ENCODE measurements around the gene PARP16. TPM values are rescaled to one million over a fixed set of nuclear protein-coding genes. Genes with fewer than 3 reads are reported as not detected.

The PARP16 gene, protein sequence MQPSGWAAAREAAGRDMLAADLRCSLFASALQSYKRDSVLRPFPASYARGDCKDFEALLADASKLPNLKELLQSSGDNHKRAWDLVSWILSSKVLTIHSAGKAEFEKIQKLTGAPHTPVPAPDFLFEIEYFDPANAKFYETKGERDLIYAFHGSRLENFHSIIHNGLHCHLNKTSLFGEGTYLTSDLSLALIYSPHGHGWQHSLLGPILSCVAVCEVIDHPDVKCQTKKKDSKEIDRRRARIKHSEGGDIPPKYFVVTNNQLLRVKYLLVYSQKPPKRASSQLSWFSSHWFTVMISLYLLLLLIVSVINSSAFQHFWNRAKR
- polyA plus RNA-seq (ENCODE audit: insufficient read length in 12 of 12) = 10 to 100 TPM in 11 of 12 donors, not detected in 1; 11.1 to 15.0 (median 12.5) TPM
- long read RNA-seq, donor 1, partial matches to known transcripts = 5 of 8 reads
- long read RNA-seq, donor 1, other reads (novel, unspliced or antisense) = 0 of 8 reads
- long read RNA-seq, donor 2, transcript PARP16-206 (6 exons, 2,343 nt) = major isoform, 5 of 6 reads
- long read RNA-seq, donor 2, partial matches to known transcripts = 0 of 6 reads
- long read RNA-seq, donor 2, other reads (novel, unspliced or antisense) = 0 of 6 reads
- long read RNA-seq, donor 3, partial matches to known transcripts = 0 of 1 reads
- long read RNA-seq, donor 3, other reads (novel, unspliced or antisense) = 0 of 1 reads
- long read RNA-seq, donor 4, partial matches to known transcripts = 0 of 1 reads
- long read RNA-seq, donor 4, other reads (novel, unspliced or antisense) = 0 of 1 reads
- long read RNA-seq, donor 5, partial matches to known transcripts = 0 of 4 reads
- long read RNA-seq, donor 5, other reads (novel, unspliced or antisense) = 0 of 4 reads
- long read RNA-seq, donor 6, partial matches to known transcripts = 0 of 1 reads
- long read RNA-seq, donor 6, other reads (novel, unspliced or antisense) = 0 of 1 reads
- long read RNA-seq, donor 7, partial matches to known transcripts = 0 of 1 reads
- long read RNA-seq, donor 7, other reads (novel, unspliced or antisense) = 0 of 1 reads
- long read RNA-seq, donor 8, transcript PARP16-206 (6 exons, 2,343 nt) = major isoform, 6 of 6 reads
- long read RNA-seq, donor 8, partial matches to known transcripts = 0 of 6 reads
- long read RNA-seq, donor 8, other reads (novel, unspliced or antisense) = 0 of 6 reads
- long read RNA-seq, donor 9, partial matches to known transcripts = 0 of 2 reads
- long read RNA-seq, donor 9, other reads (novel, unspliced or antisense) = 0 of 2 reads
- long read RNA-seq, donor 10, partial matches to known transcripts = 0 of 2 reads
- long read RNA-seq, donor 10, other reads (novel, unspliced or antisense) = 0 of 2 reads
- long read RNA-seq, donor 11, partial matches to known transcripts = 0 of 2 reads
- long read RNA-seq, donor 11, other reads (novel, unspliced or antisense) = 0 of 2 reads

DNA sequence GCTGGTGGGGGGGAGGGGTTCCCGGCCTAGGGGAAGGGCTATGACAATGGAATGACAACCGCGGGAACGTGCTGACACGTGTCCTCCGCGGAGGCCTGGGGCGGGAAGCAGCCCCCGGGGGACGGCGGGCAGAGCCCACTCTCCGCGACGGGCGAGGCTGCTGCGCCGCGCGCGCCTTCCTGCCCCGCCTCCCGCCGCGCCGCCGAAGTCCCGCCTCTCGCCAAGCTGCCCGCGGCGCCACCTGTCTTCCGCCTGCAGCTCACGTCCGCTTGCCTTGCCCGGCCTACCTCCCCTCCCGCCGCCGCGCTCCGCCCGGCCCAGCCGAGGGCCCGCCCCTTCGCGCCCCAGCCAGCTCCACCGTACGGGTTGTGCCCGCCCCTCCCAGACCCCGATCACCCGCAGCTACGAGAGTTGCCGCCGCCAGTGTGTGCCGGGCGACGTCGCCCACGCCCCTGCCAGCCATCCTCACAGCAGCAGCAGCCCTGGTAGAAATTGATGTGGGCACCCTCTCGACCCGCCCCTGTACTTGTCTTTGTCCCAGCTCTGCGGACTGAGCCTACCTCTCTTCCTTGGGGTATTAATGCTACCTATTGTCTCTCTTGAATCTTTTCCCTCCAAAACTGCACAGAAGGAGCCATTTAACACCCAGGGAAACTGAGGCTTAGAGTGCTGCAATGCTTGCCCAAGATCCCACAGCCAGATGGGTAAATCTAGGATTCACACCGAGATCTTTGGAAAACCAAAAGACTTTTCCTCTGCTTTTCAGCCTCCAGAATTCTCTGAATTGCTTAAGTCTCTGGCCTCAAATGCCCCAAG is at the start of gene PARP16:
PARP16 (minus strand) TSS at position 180 of the 816 bp plus-strand sequence. CDS start 457 bp downstream, outside the sequence.
- peak; percentile 78 for DNase-seq

DNA sequence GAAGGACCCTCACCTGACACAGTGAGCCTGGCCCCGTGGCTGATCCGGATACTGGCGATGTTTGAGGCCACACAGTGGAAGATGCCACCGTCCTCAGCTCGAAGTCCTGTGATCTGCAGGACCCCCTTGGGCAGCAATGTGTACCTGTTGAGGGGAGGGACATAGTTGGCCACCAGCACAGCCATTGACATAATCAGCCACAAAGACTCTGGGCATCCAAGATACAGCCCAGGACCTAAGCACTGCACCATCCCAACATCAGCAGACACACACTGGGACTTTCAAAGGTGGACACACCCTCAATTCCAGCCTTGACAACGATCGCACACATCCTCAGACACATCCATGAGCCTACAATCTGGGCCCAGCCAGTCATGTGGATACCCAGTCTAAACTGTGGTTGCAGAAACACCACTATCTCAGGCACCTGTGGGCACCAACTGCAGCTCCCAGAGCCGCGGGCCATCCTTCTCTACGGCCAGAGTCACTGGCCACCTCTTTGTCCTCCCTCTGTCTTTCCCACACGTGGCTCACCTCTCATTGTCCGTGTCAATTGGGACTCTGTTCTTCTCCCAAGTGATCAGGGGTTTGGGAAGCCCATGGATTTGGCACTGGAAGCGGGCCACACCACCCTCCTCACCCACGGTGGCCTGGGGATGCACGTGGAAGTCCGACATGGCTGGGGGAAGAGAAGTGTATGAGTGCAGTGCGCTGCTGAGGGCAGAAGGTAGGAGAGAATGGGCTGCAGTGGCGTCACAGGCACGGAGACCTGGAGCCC is 48.8 kb upstream of the PARP16 start:
- no peak for DNase-seq

DNA sequence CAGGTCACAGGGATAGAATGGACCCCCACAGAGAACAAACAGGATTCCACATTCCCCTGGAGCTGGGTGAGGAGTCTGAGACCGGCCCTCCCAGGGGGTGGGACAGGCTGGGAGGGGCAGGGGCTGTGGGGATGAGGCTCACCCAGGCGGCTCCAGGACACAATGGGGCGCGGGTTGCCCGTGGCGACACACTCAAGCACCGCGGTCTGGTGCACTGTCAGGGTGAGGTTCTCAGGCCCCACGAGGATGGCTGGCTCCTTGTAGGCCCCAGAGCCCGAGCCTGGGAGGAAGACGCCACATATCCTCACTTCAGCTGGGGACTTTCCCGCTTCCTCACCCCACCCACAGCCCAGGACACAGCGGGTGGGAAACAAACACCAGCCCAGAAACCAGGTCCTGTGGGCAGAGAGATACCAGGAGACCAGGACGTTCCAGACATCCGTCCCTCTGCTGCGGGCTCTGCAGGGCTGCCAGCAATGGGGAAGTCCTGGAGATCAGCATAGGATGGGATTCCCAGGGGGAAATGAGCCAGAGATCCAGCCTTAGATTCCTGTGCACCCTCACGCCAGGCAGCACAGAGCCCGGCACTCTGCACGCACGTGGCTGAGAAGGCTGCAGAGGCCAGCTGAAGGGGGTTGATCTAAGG is 48.0 kb upstream of the PARP16 start:
- DNase-seq = no peak

DNA sequence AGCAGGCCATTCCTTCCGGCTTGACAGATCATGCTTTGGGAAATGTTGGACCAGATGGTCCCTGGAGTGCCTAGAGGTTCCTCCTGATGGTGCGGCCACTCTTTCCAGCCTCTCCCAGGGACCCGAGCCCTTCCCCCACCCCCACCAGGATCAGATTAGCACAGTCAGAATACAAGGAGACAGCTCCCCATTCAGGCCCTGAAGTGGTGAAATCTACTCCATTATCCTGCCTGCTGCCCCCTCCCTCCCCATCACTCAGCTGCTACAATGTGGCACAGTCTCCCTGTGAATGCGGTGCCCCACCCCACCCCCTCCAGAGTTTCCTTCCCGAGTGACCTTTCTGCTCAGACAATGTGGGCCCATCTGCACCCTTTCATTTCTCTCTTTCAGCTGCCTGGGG is 47.2 kb upstream of the PARP16 start:
- no peak for DNase-seq

DNA sequence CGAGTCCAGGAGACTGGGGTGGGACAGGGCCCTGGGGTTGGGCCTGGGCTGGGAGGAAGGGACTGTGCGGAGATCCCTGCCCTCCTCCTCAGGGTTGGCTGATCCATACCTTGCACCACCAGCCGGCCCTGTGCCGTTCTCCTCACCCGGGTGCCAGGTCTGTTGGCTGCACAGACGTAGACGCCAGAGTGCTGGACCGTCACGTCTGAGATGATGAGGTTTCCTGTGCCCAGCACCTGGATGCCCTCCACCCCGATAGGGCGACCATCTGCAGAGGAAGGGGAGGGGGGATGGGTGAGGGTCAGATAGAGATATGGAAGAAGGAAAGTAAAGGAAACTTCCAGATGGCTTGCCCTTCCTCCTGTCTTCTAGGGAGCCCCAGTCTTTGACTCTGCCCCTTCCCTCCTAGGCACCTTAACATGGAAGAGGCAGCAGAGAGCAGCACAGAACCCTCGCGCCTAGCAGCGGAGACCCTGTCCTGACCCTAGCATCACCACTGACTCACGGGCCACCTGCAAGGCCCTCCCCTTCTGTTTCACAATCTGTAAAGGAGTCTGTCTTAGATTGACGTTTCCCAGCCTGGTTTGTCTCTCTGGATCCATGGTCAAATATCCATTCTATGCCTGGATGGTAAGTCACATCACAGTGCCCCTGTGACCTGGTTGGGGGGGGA is 46.6 kb upstream of the PARP16 start:
- DNase-seq = no peak

DNA sequence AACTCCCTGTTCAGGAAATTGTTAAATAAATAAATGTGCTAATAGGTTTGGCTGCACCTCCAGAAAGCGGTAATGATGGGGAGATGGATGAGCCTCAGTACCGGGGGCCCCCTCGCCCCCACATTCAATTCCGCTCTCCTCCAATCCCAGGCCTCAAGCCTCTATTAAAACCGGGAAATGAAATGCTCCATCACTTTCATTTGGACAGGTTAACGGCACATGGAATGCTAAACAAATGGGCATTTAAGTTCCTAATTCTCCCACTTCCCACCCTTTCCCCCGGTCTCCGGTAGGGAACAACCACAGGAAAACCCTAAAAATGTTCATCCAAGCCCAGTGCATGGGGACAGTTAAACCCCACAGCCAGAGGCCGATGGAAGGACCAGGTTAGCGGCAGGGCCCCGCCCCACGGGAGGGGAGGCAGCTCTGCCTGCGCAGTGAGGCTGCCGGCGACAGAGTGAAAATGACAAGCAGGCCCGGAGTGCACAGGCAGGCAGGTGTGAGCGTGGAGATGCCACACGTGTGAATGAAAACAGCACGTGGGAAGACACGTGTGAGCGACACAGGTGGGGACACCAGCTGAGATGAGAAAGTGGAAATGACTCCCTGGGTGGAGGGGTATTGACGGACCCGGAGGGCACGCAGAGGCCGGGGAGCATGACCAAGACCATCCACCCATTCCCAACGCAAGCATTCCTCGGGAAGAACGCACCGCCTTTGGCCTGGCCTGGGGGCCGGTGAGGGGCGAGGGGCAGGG is 45.9 kb upstream of the PARP16 start:
- DNase-seq = no peak

DNA sequence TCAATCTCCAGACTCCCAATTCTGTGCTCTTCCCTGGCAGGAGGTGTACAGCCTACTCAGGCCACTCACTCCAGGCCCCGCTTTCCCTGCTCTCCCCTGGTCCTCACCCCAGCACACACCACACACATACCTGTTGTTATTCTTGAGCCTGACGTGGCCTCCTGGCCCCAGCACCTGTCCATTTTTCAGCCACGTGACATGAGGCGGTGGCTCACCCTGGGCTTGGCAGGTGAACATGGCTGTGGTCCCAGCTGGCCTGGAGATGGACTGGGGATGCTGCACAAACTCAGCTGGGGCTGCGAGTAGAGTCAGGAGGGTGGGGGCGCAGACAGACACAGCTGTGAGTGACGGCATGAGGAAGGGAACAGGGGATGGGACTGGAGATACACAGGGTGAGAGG is 45.1 kb upstream of the PARP16 start:
- no peak for DNase-seq

DNA sequence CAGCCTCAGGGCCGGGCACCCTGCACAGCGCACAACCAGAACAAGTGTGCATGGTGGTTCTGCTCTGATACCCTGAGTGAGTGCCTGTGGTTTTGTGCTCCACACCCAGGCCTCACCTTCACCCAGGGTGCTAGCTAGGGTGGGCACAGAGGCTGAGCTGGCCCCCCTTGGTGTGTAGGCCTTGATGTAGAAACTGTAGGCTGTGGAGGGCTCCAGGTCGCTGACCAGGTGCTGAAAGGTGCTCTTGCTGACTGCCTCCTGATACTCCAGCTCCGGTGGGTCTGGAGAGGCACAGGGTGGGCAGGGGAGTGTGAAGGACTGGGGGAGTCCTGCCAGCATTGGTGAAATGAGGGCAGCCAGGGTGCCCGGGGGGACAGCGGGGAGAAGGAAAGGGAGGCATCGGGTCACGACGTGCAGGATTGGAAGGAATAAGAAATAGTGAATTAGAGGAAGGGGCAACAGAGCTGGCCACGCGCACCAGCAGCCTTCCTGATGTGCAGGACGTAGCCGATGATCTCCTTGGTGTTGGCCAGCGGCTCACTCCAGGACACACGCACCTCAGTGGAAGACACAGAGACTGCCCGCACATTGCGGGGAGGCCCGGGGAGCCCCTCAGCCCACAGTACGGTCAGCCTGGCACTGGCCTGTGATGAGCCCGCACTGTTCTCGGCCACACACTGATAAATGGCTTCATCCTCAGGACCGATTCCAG is 44.4 kb upstream of the PARP16 start:
- DNase-seq = no peak

DNA sequence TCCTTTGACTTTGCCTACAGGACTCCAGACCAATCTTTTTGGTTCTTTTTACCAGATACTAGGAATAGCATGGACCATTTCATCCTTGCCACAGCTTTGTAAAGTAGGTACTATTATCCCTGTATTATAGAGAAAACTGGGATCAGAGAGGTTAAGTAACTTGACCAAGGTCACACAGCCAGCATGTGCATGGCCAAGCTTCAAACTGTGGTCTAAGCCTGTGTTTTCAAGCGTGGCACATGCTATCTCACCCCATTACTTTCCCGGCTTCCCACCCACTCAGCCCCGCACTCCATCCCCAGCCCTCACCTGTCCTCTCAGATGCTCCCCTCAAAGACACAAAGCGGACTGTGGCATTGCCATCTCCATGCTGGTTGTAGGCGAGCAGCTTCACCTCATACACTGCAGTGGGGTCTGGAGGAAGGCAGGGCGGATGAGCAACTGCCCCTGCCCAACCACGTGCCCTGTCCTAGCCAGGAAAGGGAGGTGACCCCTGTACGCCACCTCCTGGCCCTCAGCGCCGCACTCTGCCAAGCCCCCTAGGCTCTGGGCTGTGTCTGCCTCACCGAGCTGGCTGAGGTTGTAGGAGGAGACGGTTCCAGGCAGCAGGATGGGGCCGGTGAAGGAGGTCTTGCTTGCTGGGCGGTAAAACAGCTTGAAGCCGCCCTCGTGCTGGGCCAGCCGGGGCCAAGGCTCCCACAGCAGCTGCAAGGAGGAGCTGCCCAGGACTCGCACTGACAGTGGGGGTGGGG is 43.5 kb upstream of the PARP16 start:
- no peak for DNase-seq

DNA sequence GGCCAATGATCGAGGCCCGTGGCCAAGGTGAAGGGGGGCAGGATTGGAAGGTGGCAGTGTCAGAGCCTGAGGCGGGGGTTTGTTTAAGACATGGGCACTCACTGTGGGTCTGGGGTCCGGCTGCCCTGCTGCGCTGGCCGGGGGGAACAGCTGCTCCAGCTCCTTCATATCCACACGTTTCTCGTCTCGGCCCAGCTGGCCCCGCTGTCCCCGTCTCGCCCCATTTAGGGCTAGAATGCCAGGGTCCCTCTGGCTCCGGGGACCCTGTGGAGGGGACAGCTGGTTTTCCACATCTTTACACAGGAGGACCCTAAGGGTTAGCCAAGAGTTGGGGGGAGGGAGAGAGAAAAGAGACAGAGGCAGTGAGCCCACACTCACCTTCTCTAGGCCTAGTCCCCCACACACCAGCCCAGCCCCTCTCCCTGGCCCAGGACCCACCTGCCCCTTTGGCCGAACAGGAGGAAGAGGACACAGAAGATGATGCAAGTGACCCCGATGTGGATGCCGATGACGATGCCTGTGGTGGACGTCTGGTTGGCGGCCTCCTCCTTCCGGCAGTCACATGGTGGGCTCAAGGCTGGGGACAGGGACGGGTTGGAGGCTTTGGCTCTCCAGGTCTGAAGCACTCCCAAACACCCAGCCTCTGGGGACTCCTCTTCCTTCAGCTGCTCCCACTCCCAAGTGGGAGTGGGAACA is 42.8 kb upstream of the PARP16 start:
- no peak for DNase-seq

DNA sequence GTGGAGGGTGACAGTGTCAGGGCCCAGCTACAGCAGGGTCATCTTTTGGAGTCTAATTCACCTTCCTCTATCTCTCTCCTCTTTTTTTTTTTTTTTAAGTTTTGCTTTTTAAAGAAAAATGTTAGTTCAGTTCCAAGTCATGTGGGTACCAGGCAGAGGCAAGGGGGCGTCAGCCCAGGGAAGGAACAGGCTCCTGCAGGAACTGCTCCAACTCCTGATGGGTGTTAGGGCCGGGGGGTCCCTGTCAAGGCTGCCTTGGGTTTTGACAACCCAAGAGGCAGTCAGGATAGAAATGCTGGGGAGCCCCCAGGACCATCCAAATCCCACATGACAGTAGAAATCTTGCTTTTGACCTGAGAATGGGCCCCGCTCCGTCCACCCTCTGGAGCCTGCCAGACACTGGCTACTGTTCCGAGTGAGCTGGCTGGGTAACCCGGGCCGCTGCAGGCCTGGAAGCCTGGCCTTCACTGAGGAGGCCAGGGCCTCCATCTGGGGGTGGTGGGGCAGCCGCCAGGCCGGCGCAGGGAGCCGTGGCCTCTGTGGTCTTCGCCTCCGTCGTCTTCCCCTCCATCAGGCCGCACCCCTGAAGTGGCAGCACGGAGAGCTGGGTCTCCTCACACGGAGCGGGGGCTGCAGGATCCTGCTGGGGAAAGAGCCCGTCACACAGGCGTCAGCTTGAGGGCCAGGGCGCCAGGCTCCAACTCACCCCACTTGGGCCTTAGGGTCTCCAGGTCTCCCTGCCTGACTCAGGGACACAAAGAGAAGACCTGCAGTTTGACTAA is 42.0 kb upstream of the PARP16 start:
- DNase-seq = no peak

DNA sequence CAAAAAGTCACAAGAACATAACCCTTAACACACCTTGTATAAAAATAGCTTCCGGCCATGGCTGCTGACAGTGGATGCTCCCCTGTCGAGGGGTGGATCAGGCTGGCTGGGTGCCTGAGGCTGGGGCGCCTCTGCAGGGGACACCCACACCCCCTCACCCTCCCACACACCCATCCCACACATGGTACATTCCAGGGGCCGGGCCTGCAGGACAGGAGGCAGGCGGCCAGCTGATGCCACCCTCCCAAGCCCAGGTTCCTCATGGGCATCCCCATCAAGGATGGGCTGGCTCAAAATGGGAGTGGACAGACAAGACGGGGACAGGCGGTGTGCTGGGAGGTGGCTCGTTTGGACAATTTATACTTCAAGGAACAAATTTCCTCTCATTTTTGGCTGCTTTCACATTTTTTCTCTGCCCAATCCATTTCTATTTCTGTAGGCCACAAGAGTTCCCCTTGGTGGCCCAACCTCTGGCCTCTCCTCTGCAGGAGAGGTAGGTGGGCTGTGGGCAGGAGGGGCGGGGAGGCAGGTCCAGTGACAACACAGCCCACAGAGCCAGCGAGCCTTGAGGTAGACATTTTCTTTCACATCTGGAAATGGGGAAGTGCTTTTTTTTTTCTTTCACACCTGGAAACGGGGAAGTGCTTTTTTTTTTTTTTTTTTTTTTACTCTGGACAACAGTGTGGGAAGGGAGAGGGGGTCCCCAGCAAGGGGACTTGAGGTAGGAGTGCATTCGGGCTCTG is 41.1 kb upstream of the PARP16 start:
- DNase-seq = no peak

DNA sequence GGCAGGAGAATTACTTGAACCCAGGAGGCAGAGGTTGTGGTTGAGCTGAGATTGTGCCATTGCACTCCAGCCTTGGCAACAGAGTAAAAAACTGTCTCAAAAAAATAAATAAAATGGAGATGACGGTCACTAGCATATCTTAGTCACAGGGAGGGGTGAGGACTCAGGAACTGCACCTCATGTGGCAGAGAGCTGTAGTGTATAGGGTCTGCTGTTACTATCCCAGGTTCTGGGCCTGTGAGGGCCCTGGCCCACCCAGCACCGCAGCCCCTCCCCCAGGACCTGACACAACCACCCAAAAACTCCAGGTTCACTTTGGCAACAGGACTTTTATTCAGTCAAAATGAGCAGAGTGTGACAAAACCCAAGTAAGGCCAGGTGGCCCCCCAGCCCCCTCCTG is 40.1 kb upstream of the PARP16 start:
- DNase-seq = no peak

DNA sequence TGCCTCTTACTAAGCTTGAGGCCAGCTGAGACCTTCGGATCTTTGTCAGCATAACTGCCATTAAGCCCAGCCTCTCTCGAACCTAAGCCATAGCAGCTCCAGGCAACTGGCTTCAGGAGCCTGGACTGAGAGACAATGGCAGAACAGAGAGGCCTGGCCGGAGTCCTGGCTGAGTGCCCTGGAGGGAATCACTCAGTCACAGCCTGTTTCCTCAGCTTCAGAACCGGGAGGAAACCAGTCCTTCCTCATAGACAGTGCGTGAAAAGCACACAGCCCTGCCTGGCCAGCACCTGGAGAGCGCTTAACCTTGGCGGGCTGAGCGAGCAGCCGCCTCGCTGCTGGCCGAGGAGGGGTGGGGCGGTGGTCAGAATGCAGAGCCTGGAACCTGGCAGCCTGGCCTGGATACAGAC is 39.4 kb upstream of the PARP16 start:
- peak; percentile 32 for DNase-seq
